PC-3 (cell line): ENCODE data around the gene NSDHL. TPM values are rescaled to one million over a fixed set of nuclear protein-coding genes. Genes with fewer than 3 reads are reported as not detected.

ENCODE experiments used
- ATAC-seq: fragments of 200-7000 bp; cut with Tn5 transposase; 2 replicates; pipeline ENCODE4 v1.9.1; 2020; ENCODE audit warnings: mild to moderate bottlenecking, moderate library complexity
- BruUV-seq: library from RNA; stranded (reverse); fragments of 400-500 nt; replicated peaks from 2 replicates; lab custom pipeline; 2021; lab: Mats Ljungman, UMichigan
- CTCF ChIA-PET: fragments of 300-600 bp; sonication (Branson Sonifier 250); formaldehyde crosslinking; loops from one replicate; lab custom pipeline; 2022; ENCODE audit warnings: antibody characterized with exemption; lab: Charles Lee
- POLR2A ChIA-PET: fragments of 300-600 bp; sonication (Branson Sonifier 250); formaldehyde crosslinking; loops from one replicate; lab custom pipeline; 2022; ENCODE audit warnings: antibody characterized with exemption; ENCODE audit not compliant: unreplicated experiment; lab: Charles Lee
- DNase-seq: peaks from one replicate; pipeline ENCODE4 v3.0.0-alpha.2; 2015
- H2AFZ ChIP-seq: fragments of 300-600 bp; sonication (generic); 2 replicates; pipeline ENCODE4 v1.6.0; 2016; ENCODE audit warnings: antibody characterized with exemption, low read length
- H3F3A ChIP-seq: fragments of 300-600 bp; sonication (generic); one replicate; pipeline ENCODE4 v1.6.0; 2017; ENCODE audit warnings: antibody characterized with exemption, low read length, control low read depth, mild to moderate bottlenecking; ENCODE audit not compliant: unreplicated experiment
- H3K27ac ChIP-seq: fragments of 300-600 bp; sonication (generic); 2 replicates; pipeline ENCODE4 v1.5.1; 2016; ENCODE audit warnings: mild to moderate bottlenecking, low read length
- H3K27me3 ChIP-seq: fragments of 300-600 bp; sonication (generic); 2 replicates; pipeline ENCODE4 v1.6.1; 2016; ENCODE audit warnings: low read length, mixed read lengths
- H3K36me3 ChIP-seq: fragments of 300-600 bp; sonication (generic); 2 replicates; pipeline ENCODE4 v1.6.1; 2016; ENCODE audit warnings: low read depth, mixed run types, low read length, mixed read lengths
- H3K4me1 ChIP-seq: fragments of 300-600 bp; sonication (generic); 2 replicates; pipeline ENCODE4 v1.5.1; 2016; ENCODE audit warnings: low read length; ENCODE audit not compliant: insufficient read depth
- H3K4me2 ChIP-seq: fragments of 300-600 bp; sonication (generic); 2 replicates; pipeline ENCODE4 v1.6.0; 2016; ENCODE audit warnings: low read length
- H3K4me3 ChIP-seq: fragments of 300-600 bp; sonication (generic); 2 replicates; pipeline ENCODE4 v1.5.1; 2016; ENCODE audit warnings: mild to moderate bottlenecking, low read length, mixed read lengths
- H3K79me2 ChIP-seq: fragments of 300-600 bp; sonication (generic); 2 replicates; pipeline ENCODE4 v1.6.1; 2017; ENCODE audit warnings: low read length, mixed read lengths
- H3K9ac ChIP-seq: fragments of 300-600 bp; sonication (generic); 2 replicates; pipeline ENCODE4 v1.6.0; 2016; ENCODE audit warnings: mild to moderate bottlenecking, low read length
- H3K9me2 ChIP-seq: fragments of 300-600 bp; sonication (generic); replicated peaks from 2 replicates; pipeline ENCODE4 v1.6.1; 2016; ENCODE audit warnings: mixed run types, low read length, mixed read lengths
- H3K9me3 ChIP-seq: fragments of 300-600 bp; sonication (generic); 2 replicates; pipeline ENCODE4 v1.6.1; 2016; ENCODE audit warnings: low read length, mixed read lengths
- H4K20me1 ChIP-seq: fragments of 300-600 bp; sonication (generic); 2 replicates; pipeline ENCODE4 v1.6.1; 2016; ENCODE audit warnings: low read length, mixed read lengths
- CTCF ChIP-seq: fragments of 300-600 bp; sonication (generic); conservative IDR thresholded peaks from 2 replicates; pipeline ENCODE4 v1.5.1; 2017; ENCODE audit warnings: antibody characterized with exemption, low read depth, mild to moderate bottlenecking, low read length
- EZH2 ChIP-seq: fragments of 300-600 bp; sonication (generic); IDR thresholded peaks from one replicate; pipeline ENCODE4 v1.6.1; 2017; ENCODE audit warnings: antibody characterized with exemption, mild to moderate bottlenecking, low read length; ENCODE audit not compliant: unreplicated experiment
- EZH2phosphoT487 ChIP-seq: fragments of 300-600 bp; sonication (generic); IDR thresholded peaks from 2 replicates; pipeline ENCODE4 v1.6.1; 2018; ENCODE audit warnings: mild to moderate bottlenecking, antibody characterized with exemption, low read length, borderline replicate concordance
- intact Hi-C: fragments of 100-400 bp; cut with micrococcal nuclease; formaldehyde crosslinking; loops from 2 replicates; pipeline ENCODE4 v1.9.0; 2023
- total RNA-seq: library from RNA; depleted of rRNA; stranded (reverse); fragments of >200 nt; gene quantifications from 2 replicates; pipeline ENCODE4 v1.2.3, GENCODE V29; 2014

NSDHL gene
- total RNA-seq, 1 experiment from 2014 or later = 33.7 TPM

- Histone ChIP-seq H3K9ac (no peak overlapping the region), H3K27me3 (no peaks in the 10 kb centered on the region), H3K36me3 (no peaks in the 10 kb centered on the region), H3F3A (peaks cover 6% of the 10 kb centered on the region), H3K9me3 (no peaks in the 10 kb centered on the region), H3K79me2 (peaks cover 3% of the 10 kb centered on the region; the same call in 1 of the 2 replicates), H4K20me1 (no peaks in the 10 kb centered on the region), H3K4me2 (no peak overlapping the region), H2AFZ (no peak overlapping the region), H3K27ac (no peak overlapping the region), H3K4me1 (peaks cover 42% of the 10 kb centered on the region), H3K9me2 (no peaks in the 10 kb centered on the region), H3K4me3 (no peak overlapping the region)
- TF ChIP-seq EZH2 (no peak), CTCF (no peak), EZH2phosphoT487 (no peak)
- intact Hi-C loops = no loop called here
- no peak for DNase-seq
- BruUV-seq = no TSS peak
- CTCF ChIA-PET = no interaction called here
- ATAC-seq = no peak
- POLR2A ChIA-PET = no interaction called here
Observed at GRCh38 chrX:152892499-152892898, 61.6 kb downstream of the NSDHL start.

- H3K4me2 ChIP-seq = no peak overlapping the region
- peaks cover 6% of the 10 kb centered on the region for H3K79me2 ChIP-seq
- H3K9me2 ChIP-seq = no peaks in the 10 kb centered on the region
- H3K4me1 ChIP-seq = peaks cover 44% of the 10 kb centered on the region
- no peaks in the 10 kb centered on the region for H3K9me3 ChIP-seq
- H3K27me3 ChIP-seq = no peaks in the 10 kb centered on the region
- DNase-seq (no peak), ATAC-seq (no peak)
- ChIA-PET POLR2A (no interaction called here), CTCF (no interaction called here)
- H2AFZ ChIP-seq = no peak overlapping the region
- H3K27ac ChIP-seq = peak overlapping the region; percentile 100
- BruUV-seq = no TSS peak
- TF ChIP-seq EZH2 (no peak), EZH2phosphoT487 (no peak), CTCF (no peak)
- H3F3A ChIP-seq = peaks cover 6% of the 10 kb centered on the region
- H3K36me3 ChIP-seq = no peaks in the 10 kb centered on the region
- peak overlapping the region; percentile 91 for H3K9ac ChIP-seq
- no peak overlapping the region for H3K4me3 ChIP-seq
- intact Hi-C loops = no loop called here
- no peaks in the 10 kb centered on the region for H4K20me1 ChIP-seq
Observed at GRCh38 chrX:152892999-152893891, 62.4 kb downstream of the NSDHL start.
